ENCODE measurements around the gene KRTAP1-3.

- TF ChIP-seq CTCF (conservative IDR thresholded peaks at IDR 0.05 in 1 of 2, IDR thresholded peaks at IDR 0.05 in 1 of 2; ENCODE audit: low read depth in 1 of 2, low read length in 2 of 2) (no peak), EZH2 (IDR thresholded peaks at IDR 0.05; ENCODE audit: low read length, missing control alignments) (no peak)
Measured at GRCh38 chr17:41016578-41017215, 18.0 kb downstream of the KRTAP1-3 start.

All from fibroblast of lung (primary cell).